OCI-LY3 (cell line): ENCODE data around the gene TICAM1.

ENCODE experiments used
- CTCF ChIP-seq: fragments of 200-600, 300-600 bp; sonication (generic); IDR thresholded peaks from 2 replicates; pipeline ENCODE4 v1.5.1; 2014; ENCODE audit warnings: antibody characterized with exemption, low read length, low read depth
- EZH2phosphoT487 ChIP-seq: fragments of 200-600 bp; shearing (Covaris generic); IDR thresholded peaks from 2 replicates; pipeline ENCODE4 v1.6.1; 2018; ENCODE audit warnings: antibody characterized with exemption, mixed run types, low read depth

GRCh38 chr19:4861147-4861546 lies 29.6 kb upstream of the TICAM1 start:
- no peak for TF ChIP-seq CTCF
- TF ChIP-seq EZH2phosphoT487, result no peak
